ENCODE results near the gene SRSF2.

Gene SRSF2

DNA sequence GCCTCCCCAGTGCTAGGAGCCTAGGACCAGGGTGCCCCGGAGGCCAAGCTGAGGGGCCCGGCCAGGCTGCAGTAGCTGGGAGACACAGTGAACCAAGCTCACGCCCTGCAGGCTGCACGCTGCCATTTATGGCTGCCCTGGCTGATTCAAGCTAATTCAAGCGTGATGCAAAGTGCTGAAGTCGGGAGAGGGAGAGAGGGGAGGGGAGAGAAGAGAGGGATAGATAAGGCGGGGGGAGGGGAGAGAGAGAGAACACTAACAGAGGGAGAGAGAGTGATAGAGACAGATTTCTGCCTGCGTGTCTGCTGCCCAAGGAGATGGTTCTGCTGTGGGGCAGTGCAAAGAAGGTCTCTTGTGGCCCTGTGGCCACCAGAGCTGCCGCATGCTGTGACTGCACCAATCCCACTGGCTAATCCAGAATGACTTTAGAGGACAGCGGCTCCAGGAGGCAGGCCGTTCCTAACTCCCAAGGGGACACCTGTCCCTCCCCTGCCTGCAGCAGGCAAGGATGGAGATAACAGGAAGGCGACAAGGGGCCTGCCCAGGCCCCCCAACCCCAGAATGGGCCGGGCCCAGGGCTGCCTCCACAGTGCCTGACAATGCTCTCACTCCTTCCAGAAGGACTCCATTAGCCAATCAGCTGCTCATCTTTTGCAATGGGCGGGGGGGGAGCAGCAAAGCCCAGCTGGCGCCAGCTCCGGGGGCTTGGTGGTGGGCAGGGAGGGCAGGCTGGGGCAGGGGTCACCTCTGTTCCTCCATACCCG, 39.2 kb downstream of the SRSF2 start:
- TF ChIP-seq, protein P1, sequence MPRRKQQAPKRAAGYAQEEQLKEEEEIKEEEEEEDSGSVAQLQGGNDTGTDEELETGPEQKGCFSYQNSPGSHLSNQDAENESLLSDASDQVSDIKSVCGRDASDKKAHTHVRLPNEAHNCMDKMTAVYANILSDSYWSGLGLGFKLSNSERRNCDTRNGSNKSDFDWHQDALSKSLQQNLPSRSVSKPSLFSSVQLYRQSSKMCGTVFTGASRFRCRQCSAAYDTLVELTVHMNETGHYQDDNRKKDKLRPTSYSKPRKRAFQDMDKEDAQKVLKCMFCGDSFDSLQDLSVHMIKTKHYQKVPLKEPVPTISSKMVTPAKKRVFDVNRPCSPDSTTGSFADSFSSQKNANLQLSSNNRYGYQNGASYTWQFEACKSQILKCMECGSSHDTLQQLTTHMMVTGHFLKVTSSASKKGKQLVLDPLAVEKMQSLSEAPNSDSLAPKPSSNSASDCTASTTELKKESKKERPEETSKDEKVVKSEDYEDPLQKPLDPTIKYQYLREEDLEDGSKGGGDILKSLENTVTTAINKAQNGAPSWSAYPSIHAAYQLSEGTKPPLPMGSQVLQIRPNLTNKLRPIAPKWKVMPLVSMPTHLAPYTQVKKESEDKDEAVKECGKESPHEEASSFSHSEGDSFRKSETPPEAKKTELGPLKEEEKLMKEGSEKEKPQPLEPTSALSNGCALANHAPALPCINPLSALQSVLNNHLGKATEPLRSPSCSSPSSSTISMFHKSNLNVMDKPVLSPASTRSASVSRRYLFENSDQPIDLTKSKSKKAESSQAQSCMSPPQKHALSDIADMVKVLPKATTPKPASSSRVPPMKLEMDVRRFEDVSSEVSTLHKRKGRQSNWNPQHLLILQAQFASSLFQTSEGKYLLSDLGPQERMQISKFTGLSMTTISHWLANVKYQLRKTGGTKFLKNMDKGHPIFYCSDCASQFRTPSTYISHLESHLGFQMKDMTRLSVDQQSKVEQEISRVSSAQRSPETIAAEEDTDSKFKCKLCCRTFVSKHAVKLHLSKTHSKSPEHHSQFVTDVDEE (CRISPR knock-in tag; IDR thresholded peaks at IDR 0.05): no peak
- TF ChIP-seq CSDC2 (CRISPR knock-in tag; IDR thresholded peaks at IDR 0.05) (no peak), ZNF565 (CRISPR knock-in tag; conservative IDR thresholded peaks at IDR 0.05; ENCODE audit: low read depth) (0 out of 2 replicates have a peak, but pooled peaks have one; percentile 21), ZNF70 (CRISPR knock-in tag; IDR thresholded peaks at IDR 0.05) (0 out of 2 replicates have a peak, but pooled peaks have one; percentile 16)
- TF ChIP-seq, protein P2, sequence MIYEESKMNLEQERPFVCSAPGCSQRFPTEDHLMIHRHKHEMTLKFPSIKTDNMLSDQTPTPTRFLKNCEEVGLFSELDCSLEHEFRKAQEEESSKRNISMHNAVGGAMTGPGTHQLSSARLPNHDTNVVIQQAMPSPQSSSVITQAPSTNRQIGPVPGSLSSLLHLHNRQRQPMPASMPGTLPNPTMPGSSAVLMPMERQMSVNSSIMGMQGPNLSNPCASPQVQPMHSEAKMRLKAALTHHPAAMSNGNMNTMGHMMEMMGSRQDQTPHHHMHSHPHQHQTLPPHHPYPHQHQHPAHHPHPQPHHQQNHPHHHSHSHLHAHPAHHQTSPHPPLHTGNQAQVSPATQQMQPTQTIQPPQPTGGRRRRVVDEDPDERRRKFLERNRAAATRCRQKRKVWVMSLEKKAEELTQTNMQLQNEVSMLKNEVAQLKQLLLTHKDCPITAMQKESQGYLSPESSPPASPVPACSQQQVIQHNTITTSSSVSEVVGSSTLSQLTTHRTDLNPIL (CRISPR knock-in tag; IDR thresholded peaks at IDR 0.05; ENCODE audit: low read depth): no peak
- ATAC-seq: no peak

GRCh38 chr17:76696763-76697701, 40.1 kb downstream of the SRSF2 start:
- TF ChIP-seq OSR1 (CRISPR knock-in tag; IDR thresholded peaks at IDR 0.05) (no peak), ESRRG (CRISPR knock-in tag; IDR thresholded peaks at IDR 0.05) (no peak), SNAI2 (CRISPR knock-in tag; IDR thresholded peaks at IDR 0.05) (no peak), PATZ1 (CRISPR knock-in tag; IDR thresholded peaks at IDR 0.05; ENCODE audit: borderline replicate concordance) (no peak), PPARA (CRISPR knock-in tag; IDR thresholded peaks at IDR 0.05; ENCODE audit: borderline replicate concordance) (no peak), CSDC2 (CRISPR knock-in tag; IDR thresholded peaks at IDR 0.05) (no peak), ZNF70 (CRISPR knock-in tag; IDR thresholded peaks at IDR 0.05) (no peak), TCF4 (CRISPR knock-in tag; IDR thresholded peaks at IDR 0.05; ENCODE audit: borderline replicate concordance) (no peak), RARB (CRISPR knock-in tag; IDR thresholded peaks at IDR 0.05) (no peak), TOX (CRISPR knock-in tag; IDR thresholded peaks at IDR 0.05; ENCODE audit: borderline replicate concordance) (no peak), ZNF8 (CRISPR knock-in tag; IDR thresholded peaks at IDR 0.05) (no peak)
- TF ChIP-seq, protein P3, sequence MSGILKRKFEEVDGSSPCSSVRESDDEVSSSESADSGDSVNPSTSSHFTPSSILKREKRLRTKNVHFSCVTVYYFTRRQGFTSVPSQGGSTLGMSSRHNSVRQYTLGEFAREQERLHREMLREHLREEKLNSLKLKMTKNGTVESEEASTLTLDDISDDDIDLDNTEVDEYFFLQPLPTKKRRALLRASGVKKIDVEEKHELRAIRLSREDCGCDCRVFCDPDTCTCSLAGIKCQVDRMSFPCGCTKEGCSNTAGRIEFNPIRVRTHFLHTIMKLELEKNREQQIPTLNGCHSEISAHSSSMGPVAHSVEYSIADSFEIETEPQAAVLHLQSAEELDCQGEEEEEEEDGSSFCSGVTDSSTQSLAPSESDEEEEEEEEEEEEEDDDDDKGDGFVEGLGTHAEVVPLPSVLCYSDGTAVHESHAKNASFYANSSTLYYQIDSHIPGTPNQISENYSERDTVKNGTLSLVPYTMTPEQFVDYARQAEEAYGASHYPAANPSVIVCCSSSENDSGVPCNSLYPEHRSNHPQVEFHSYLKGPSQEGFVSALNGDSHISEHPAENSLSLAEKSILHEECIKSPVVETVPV (CRISPR knock-in tag; IDR thresholded peaks at IDR 0.05): no peak
- TF ChIP-seq, protein P2 (CRISPR knock-in tag; IDR thresholded peaks at IDR 0.05; ENCODE audit: low read depth): no peak
- TF ChIP-seq, protein P4, sequence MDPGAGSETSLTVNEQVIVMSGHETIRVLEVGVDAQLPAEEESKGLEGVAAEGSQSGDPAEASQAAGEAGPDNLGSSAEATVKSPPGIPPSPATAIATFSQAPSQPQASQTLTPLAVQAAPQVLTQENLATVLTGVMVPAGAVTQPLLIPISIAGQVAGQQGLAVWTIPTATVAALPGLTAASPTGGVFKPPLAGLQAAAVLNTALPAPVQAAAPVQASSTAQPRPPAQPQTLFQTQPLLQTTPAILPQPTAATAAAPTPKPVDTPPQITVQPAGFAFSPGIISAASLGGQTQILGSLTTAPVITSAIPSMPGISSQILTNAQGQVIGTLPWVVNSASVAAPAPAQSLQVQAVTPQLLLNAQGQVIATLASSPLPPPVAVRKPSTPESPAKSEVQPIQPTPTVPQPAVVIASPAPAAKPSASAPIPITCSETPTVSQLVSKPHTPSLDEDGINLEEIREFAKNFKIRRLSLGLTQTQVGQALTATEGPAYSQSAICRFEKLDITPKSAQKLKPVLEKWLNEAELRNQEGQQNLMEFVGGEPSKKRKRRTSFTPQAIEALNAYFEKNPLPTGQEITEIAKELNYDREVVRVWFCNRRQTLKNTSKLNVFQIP (CRISPR knock-in tag; IDR thresholded peaks at IDR 0.05; ENCODE audit: borderline replicate concordance, low read depth): no peak
- no peak for ATAC-seq
